ENCODE results near the gene BTN2A1.

The BTN2A1 gene

DNA sequence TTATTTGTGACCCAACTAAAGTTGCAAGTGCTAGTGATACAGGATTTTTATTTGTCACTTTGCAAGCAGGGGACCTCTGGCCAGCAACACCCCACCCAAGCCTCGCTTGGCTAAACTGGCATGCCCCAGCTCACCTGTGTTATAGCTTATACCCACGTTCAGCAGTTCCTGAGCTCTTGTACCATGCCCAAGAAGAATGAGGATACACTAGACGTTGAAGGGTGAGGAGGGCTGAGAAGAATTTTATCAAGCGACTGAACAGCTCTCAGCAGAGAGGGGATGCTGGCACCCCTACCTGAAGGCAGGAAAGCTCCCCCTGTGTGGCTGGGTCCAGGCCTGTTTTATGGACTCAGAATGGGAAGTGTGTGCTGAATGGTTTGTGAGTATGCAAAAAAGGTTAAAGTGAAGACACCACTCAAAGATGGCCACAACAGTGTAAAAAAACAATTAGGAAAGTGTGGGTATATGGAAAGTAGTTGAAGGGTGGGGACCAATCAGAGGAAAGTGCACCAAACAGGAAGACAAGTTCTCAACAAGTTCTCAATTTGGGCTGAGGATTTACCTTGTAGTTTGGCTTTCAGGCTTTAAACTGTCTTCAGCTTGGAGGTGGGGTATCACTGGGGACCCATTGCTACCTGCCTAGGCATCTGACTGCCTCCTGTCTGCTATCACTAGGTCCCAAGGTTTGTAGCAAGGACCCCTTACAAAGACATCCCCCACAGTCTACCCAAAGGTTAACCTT, 15.0 kb downstream of the BTN2A1 start:
- Mint-ChIP-seq H3K4me1 (peaks cover 57% of the 10 kb centered on the region), H3K27ac (peak overlapping the region; percentile 100), H3K9me3 (peaks cover 8% of the 10 kb centered on the region), H3K27me3 (no peaks in the 10 kb centered on the region), H3K36me3 (peaks cover 40% of the 10 kb centered on the region), H3K4me3 (peak overlapping the region; percentile 22)
- no peak for ATAC-seq

DNA sequence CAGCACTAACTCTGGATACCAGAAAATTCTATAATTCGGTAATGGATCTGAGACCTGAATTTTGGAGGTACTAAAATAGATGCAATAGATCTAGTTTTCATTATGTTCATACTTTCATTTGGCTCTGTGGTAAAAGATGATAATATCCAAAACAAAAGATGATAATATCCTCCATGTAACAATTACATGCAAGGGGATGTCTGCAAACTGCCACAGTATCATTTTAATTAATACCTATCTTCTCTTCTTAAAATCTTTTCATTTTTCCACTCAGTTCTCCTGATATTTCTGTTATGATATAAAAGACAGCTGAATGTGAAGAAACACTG, 15.6 kb downstream of the BTN2A1 start:
- peaks cover 8% of the 10 kb centered on the region for H3K9me3 Mint-ChIP-seq
- no peaks in the 10 kb centered on the region for H3K27me3 Mint-ChIP-seq
- peak overlapping the region; percentile 100 for H3K27ac Mint-ChIP-seq
- peak overlapping the region; percentile 99 for H3K4me3 Mint-ChIP-seq
- ATAC-seq, result no peak
- H3K4me1 Mint-ChIP-seq, result peaks cover 57% of the 10 kb centered on the region
- H3K36me3 Mint-ChIP-seq, result peaks cover 33% of the 10 kb centered on the region

DNA sequence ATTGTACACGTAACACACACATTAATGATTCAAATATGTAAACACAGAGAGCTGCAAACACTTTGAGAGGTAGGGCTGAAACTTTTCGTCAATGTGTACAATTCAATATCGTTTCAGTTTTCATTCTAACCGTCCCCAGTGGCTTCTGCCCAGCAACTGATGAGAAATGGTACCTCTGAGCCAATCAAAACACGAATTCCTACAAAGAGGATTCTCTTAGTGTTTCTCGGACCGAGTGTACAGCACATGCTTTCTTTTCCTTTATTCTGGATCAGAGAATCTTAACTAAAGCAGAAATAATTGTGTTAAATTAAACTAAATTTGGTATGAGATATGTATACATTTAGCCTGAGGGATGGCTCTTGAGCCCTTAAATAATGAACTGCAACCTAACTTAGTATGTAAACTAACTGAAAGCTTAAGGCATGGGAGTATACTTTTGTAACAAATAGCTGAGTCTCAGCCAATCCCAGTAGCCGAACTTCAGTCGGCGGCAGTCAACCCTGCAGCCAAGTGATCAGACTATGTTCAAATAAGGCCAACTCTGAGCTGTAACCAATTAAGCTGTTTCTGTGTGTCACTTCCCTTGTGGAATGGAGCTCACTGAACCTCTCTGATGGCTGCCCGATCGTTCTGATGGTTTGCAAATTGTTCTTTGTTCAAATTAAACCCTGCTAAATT, 16.1 kb downstream of the BTN2A1 start:
- Mint-ChIP-seq H3K27me3 (no peaks in the 10 kb centered on the region), H3K4me3 (peak overlapping the region; percentile 99), H3K36me3 (peaks cover 28% of the 10 kb centered on the region), H3K4me1 (peaks cover 57% of the 10 kb centered on the region), H3K27ac (peak overlapping the region; percentile 100), H3K9me3 (peaks cover 8% of the 10 kb centered on the region)
- ATAC-seq, result peak; percentile 98

DNA sequence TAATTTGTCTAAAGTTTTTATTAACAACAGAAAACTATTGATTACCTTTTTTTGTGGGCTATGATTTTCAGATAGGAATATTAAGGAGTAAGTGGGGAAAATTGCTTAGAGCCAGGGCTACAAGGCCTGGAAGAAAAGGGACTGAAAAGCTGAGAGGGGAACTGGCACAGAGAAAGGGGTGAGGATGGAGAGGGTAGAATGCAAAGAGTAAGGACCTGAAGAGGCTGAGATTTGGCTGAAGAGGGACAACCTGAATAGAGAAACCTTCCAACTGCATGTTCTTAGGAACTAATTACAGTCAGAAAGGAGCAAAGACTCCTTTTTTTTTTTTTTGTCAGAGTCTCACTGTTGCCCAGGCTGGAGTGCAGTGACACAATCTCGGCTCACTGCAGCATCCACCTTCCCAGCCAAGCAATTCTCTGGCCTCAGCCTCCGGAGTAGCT, 16.7 kb downstream of the BTN2A1 start:
- Mint-ChIP-seq H3K36me3 (peaks cover 25% of the 10 kb centered on the region), H3K9me3 (peaks cover 8% of the 10 kb centered on the region), H3K27me3 (no peaks in the 10 kb centered on the region), H3K4me3 (peak overlapping the region; percentile 99), H3K4me1 (peaks cover 59% of the 10 kb centered on the region), H3K27ac (peak overlapping the region; percentile 100)
- peak; percentile 4 for ATAC-seq

DNA sequence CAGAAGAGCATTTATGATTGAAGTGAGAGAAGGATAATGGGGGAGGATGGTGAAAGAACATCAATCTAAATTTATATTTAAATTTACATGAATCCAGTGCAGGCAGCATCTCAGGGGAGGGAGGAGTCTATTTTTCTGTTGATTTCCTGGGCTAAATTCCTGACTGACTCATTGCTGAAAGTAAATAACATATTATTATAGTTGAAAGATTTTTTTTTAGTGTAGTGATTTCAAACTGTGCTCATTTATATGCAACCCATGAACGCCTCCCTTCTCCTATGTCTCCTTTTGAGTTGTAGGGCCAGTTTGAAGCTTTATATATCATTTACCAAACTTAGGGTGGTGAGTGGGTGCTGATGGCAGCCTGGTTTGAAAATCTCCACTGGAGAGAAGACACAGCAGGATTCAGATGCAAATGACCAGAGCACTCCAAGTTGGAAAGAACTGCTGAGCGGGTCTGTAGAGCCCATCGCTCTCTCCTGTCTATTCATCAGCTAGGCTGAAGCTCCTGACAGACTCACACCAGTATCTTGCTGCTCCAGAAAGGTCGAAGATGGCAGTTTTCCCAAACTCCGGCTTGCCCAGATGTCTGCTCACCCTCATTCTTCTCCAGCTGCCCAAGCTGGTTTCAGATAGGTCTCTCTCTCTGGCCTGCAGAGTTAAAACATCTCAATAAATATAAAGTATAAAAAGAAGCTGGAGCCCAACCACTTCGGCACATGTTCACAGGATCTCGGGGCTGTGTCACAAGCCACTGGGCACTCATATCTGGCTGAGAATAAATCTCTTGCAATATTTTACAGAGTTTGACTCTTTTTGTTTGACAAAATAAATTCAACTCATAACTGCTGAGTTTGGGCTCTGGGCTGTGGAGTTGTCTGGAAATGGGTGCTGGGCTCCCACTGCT, 18.3 kb downstream of the BTN2A1 start:
- Mint-ChIP-seq H3K4me3 (no peak overlapping the region), H3K27me3 (no peaks in the 10 kb centered on the region), H3K36me3 (peaks cover 15% of the 10 kb centered on the region), H3K27ac (peak overlapping the region; percentile 88), H3K4me1 (peaks cover 65% of the 10 kb centered on the region), H3K9me3 (peaks cover 8% of the 10 kb centered on the region)
- no peak for ATAC-seq

DNA sequence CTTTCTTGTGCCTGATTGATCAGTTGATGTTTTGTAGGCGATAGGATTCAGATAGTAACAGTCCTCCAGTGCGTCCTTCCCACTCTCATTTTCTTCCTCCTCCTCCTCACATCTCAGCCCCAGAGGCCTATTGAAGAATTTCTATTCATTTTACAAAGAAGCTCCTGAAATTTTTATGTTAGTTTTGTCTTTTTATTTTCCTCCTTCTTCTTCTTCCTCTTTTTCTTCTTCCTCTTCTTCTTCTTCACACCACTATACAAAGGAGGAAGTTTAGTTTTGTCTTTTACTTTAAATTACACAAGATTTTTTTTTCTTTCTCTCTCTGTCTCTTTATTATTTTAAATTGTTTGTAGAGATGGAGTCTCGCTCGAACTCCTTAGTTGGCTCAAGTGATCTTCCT, 19.1 kb downstream of the BTN2A1 start:
- H3K4me3 Mint-ChIP-seq, result peak overlapping the region; percentile 2
- H3K36me3 Mint-ChIP-seq, result peaks cover 7% of the 10 kb centered on the region
- ATAC-seq, result no peak
- H3K27ac Mint-ChIP-seq, result peak overlapping the region; percentile 88
- no peaks in the 10 kb centered on the region for H3K27me3 Mint-ChIP-seq
- peaks cover 68% of the 10 kb centered on the region for H3K4me1 Mint-ChIP-seq
- peaks cover 3% of the 10 kb centered on the region for H3K9me3 Mint-ChIP-seq

DNA sequence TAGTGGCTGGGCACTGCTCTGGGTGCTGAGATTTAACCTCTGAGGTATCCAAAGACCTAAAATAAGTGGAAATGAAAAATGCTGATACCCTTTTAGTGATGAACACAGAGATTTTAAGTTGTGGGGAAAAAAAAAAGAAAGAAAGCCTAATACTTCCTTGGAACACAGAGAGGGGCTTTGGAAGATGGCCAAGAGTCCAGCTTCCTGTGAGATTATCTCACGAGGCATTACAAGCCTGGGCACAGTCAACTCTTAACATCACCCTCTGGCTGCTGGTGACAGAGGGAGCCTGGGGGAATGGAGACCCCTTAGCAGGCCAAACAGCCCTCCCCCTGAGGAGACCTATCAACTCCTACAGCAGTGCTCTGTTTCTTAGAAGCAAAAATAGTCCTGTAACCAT, 19.7 kb downstream of the BTN2A1 start:
- no peak for ATAC-seq
- Mint-ChIP-seq H3K27me3 (no peaks in the 10 kb centered on the region), H3K9me3 (peaks cover 3% of the 10 kb centered on the region), H3K4me3 (no peak overlapping the region), H3K36me3 (peaks cover 5% of the 10 kb centered on the region), H3K27ac (peak overlapping the region; percentile 88), H3K4me1 (peaks cover 68% of the 10 kb centered on the region)

DNA sequence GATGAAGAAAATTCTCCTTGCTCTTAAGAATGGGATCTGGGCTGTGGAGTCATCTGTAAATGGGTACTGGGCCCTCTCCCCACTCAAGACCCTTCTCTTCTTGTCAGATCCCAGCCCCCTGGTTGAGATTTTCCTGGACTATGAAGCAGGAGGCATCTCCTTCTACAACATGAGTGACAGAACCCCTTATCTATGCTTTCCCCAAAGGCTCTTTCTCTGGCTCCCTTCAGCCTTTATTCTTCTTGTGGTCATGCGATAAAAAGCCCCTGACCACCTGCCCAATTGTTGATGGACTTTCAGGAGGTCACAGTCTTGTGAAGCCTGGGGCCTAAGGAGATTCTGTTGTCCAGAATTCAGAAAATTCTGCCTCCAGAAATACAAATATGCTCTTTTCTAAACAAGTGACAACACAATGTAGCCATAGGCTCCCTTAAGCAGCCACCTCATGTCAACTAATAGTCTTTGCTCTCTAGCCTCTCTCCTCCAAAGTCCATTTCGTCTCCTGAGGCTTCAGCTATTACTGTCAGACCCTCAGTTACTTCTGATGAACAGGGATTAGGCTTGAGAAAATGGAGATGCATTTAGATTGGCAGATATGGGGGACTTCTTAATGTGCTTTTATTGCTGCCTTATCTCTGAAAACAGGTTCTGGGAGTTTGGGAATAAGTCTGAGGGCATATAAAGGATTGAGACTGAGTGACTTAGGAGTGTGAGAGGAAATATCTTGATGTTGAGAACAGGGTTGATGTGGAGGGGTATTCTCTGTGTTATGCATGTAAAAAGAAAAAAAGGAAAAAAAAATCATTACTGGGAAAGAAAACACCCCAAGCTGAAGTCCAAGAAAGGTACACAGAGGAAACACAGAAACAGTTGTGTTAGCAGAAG, 20.6 kb downstream of the BTN2A1 start:
- Mint-ChIP-seq H3K4me3 (no peak overlapping the region), H3K27ac (peak overlapping the region; percentile 88), H3K9me3 (no peaks in the 10 kb centered on the region), H3K36me3 (no peaks in the 10 kb centered on the region), H3K27me3 (no peaks in the 10 kb centered on the region), H3K4me1 (peaks cover 58% of the 10 kb centered on the region)
- ATAC-seq, result no peak

DNA sequence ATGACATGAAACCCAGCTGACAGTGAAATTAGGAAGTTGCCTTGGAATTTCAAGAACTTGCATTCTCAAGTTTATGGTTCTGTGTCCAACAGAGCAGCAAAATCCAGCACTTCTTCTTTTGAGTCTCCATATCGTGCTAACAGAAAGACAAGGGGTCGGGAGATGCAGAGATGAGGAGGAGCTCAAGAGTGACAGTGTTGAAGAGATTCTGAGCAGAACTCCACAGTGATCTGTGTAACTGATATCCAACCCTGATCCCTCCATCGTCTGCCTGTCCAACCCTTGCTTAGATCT, 21.2 kb downstream of the BTN2A1 start:
- Mint-ChIP-seq H3K27me3 (no peaks in the 10 kb centered on the region), H3K36me3 (no peaks in the 10 kb centered on the region), H3K9me3 (no peaks in the 10 kb centered on the region), H3K4me1 (peaks cover 53% of the 10 kb centered on the region), H3K4me3 (no peak overlapping the region), H3K27ac (peak overlapping the region; percentile 88)
- ATAC-seq, result no peak

DNA sequence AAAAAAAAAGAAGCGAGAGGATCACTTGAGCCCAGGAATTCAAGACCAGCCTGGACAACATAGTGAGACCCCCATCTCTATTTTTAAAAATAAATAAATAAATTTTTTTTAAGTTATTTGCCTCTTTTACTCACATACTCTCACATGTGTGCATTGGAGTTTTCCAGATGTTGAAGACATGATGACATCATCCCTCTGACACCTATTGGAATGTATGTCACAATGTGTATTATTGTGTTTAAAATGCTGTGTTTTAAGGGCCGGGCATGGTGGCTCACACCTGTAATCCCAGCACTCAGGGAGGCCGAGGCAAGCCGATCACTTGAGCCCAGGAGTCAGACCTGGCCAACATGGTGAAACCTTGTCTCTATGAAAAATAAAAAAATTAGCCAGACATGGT, 24.6 kb downstream of the BTN2A1 start:
- peaks cover 30% of the 10 kb centered on the region for H3K4me1 Mint-ChIP-seq
- no peak for ATAC-seq
- no peaks in the 10 kb centered on the region for H3K9me3 Mint-ChIP-seq
- H3K27ac Mint-ChIP-seq, result no peak overlapping the region
- peaks cover under 1% of the 10 kb centered on the region for H3K36me3 Mint-ChIP-seq
- H3K4me3 Mint-ChIP-seq, result no peak overlapping the region
- no peaks in the 10 kb centered on the region for H3K27me3 Mint-ChIP-seq

DNA sequence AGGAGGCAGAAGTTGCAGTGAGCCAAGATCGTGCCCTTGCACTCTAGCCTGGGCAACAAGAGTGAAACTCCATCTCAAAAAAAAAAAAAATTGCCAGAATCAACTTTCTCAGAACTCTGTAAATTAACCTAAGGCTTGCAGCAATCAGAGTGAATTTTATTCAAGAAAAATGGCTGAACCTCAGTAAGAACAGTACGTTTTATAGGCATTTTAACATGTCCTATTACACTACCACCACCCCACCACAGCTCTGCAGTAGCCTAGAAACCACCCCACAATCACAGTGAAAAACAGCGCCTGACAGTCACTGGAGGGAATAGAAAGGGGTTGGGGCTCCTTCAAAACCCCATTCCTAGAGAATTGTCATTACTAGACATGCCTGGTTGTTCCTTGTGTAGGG, 26.0 kb downstream of the BTN2A1 start:
- peaks cover 7% of the 10 kb centered on the region for H3K36me3 Mint-ChIP-seq
- ATAC-seq, result no peak
- H3K4me3 Mint-ChIP-seq, result no peak overlapping the region
- no peak overlapping the region for H3K27ac Mint-ChIP-seq
- peaks cover 3% of the 10 kb centered on the region for H3K9me3 Mint-ChIP-seq
- H3K4me1 Mint-ChIP-seq, result peaks cover 16% of the 10 kb centered on the region
- H3K27me3 Mint-ChIP-seq, result no peaks in the 10 kb centered on the region

DNA sequence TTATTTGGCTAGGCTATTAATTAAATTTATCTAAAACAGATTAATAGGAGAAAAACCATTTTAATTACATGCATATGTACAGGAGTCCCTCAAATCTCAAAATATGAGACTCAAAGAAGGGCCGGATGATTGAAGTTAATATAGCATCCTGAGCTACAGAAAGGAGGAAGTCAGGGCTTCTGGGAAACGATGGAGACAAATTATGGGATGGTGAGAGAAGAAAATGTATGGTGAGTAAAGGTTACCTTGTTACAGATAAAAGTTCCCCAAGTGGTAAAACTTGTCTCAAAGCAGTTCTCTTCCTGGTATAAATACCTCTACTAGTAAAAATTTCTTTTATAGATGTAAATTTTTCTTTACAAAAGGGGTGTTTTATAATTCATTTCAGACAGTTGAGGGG, 26.4 kb downstream of the BTN2A1 start:
- ATAC-seq, result no peak
- H3K27me3 Mint-ChIP-seq, result no peaks in the 10 kb centered on the region
- H3K9me3 Mint-ChIP-seq, result peaks cover 3% of the 10 kb centered on the region
- peaks cover 7% of the 10 kb centered on the region for H3K36me3 Mint-ChIP-seq
- peaks cover 12% of the 10 kb centered on the region for H3K4me1 Mint-ChIP-seq
- H3K4me3 Mint-ChIP-seq, result no peak overlapping the region
- no peak overlapping the region for H3K27ac Mint-ChIP-seq

DNA sequence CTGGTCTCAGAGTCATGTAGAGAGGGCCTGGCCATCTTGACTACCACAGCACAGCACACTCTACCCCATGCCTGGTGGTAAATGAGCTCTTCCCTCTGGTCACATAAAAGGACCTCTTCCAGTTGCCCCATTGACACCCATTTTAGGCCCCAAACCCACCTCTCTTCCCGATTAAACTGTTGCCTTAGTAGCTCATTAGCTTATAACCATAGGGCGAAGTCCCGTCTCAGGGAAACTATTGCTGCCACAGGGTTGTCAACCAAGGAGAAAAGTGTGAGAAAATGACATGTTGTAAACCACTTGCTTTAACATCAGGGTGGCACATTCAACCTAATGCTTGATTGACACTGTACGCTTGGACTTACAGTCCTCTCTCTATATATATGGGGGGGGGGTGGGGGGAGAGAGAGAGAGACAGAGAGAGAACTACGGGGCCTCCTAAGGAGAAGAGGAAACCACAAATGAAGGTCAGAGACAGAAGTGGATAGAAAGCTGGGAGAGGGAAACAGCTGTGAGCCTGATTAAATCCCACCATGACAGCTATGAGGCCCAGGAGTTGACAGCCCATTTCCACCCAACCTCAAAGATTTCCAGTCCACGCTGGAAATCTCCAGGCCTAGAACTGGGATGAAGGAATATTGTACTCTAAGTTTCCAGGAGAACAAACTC, 27.5 kb downstream of the BTN2A1 start:
- Mint-ChIP-seq H3K9me3 (peaks cover 3% of the 10 kb centered on the region), H3K27ac (no peak overlapping the region), H3K27me3 (no peaks in the 10 kb centered on the region), H3K4me1 (peaks cover 10% of the 10 kb centered on the region), H3K4me3 (no peak overlapping the region), H3K36me3 (peaks cover 7% of the 10 kb centered on the region)
- no peak for ATAC-seq

DNA sequence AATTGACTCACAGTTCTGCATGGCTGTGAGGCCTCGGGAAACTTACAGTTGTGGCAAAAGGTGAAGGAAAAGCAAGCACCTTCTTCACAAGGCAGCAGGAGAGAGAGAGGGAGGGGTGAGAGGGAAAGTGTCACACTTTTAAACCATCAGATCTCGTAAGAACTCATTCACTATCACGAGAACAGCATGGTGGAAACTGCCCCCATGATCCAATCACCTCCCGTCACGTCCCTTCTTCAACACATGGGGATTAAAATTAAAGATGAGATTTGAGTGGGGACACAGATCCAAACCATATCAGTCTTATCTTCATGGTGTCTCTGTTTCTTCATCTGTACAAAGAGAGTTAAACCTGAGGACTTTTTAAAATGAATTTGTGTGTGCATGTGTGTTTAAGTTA, 28.6 kb downstream of the BTN2A1 start:
- Mint-ChIP-seq H3K4me1 (peaks cover under 1% of the 10 kb centered on the region), H3K27me3 (no peaks in the 10 kb centered on the region), H3K4me3 (no peak overlapping the region), H3K9me3 (peaks cover 3% of the 10 kb centered on the region), H3K36me3 (peaks cover 7% of the 10 kb centered on the region), H3K27ac (no peak overlapping the region)
- no peak for ATAC-seq

Measured in stimulated activated memory B cell treated with anti-CD40 and anti-IgM and Interleukin-4, amounts not matched to agents 10 μg/mL and 1 μg/mL and 100 μg/mL, for 72 hours (primary cell).